Natural killer cell treated with Interleukin-12 subunit alpha and Interleukin-12 subunit beta and Interleukin-15 and Interleukin-18, amount 100 ng/mL, for 72 hours (primary cell): ENCODE results near the gene TMEM43. TPM values are rescaled to one million over a fixed set of nuclear protein-coding genes. Genes with fewer than 3 reads are reported as not detected.
A peak's percentile ranks its signal among the peaks of the same experiment; 100 is the strongest.

ENCODE experiments used
- ATAC-seq, 2 donors: fragments of 150-1000 bp; cut with Tn5 transposase in 1 of 2; sonication (Bioruptor Pico), chemical (Tn5 transposase) in 1 of 2; 2 replicates each; pipeline ENCODE4 v1.10.0; 2021
- DNase-seq: peaks from one replicate; pipeline ENCODE4 v3.0.0; 2022; ENCODE audit warnings: low spot score
- H3K27ac Mint-ChIP-seq, 2 donors: 1 replicate in 1 of 2; 2 replicates in 1 of 2; pipeline ENCODE4 v1.8.0; 2022; ENCODE audit warnings: mixed read lengths in 2 of 2, mild to moderate bottlenecking in 1 of 2, moderate library complexity in 1 of 2
- H3K27me3 Mint-ChIP-seq, 2 donors: 1 replicate in 1 of 2; 2 replicates in 1 of 2; pipeline ENCODE4 v1.8.0; 2022; ENCODE audit warnings: mixed read lengths in 2 of 2
- H3K36me3 Mint-ChIP-seq: one replicate; pipeline ENCODE4 v1.8.0; 2022; ENCODE audit warnings: mixed read lengths
- H3K4me1 Mint-ChIP-seq, 2 donors: 1 replicate in 1 of 2; 2 replicates in 1 of 2; pipeline ENCODE4 v1.8.0; 2022; ENCODE audit warnings: low read depth in 2 of 2, mixed read lengths in 2 of 2, mild to moderate bottlenecking in 1 of 2
- H3K4me3 Mint-ChIP-seq: one replicate; pipeline ENCODE4 v1.8.0; 2022; ENCODE audit warnings: mixed read lengths
- H3K9me3 Mint-ChIP-seq: 2 replicates; pipeline ENCODE4 v1.8.0; 2022; ENCODE audit warnings: mixed read lengths
- total RNA-seq, 2 donors: library from RNA; stranded (reverse); gene quantifications; one replicate each; pipeline ENCODE4 v1.2.3, GENCODE V29; 2022

Gene TMEM43
- total RNA-seq, 2 donors from 2014 or later, result 37.3 to 42.6 TPM

- H3K4me3 Mint-ChIP-seq, result no peak overlapping the region
- no peaks in the 10 kb centered on the region for H3K9me3 Mint-ChIP-seq
- DNase-seq (no peak), ATAC-seq (no peak)
- H3K27me3 Mint-ChIP-seq, result no peaks in the 10 kb centered on the region
- no peak overlapping the region for H3K27ac Mint-ChIP-seq
- H3K4me1 Mint-ChIP-seq, result peaks cover 0 to 3% of the 10 kb centered on the region in 2 donors
- H3K36me3 Mint-ChIP-seq, result peaks cover 32% of the 10 kb centered on the region
These were observed 30.1 kb downstream of the TMEM43 start for GRCh38 chr3:14154895-14155440.

GRCh38 chr3:14156201-14156600 lies 31.3 kb downstream of the TMEM43 start:
- Mint-ChIP-seq H3K9me3 (no peaks in the 10 kb centered on the region), H3K27ac (no peak overlapping the region), H3K27me3 (no peaks in the 10 kb centered on the region), H3K4me1 (no peaks in the 10 kb centered on the region), H3K36me3 (peaks cover 44% of the 10 kb centered on the region), H3K4me3 (no peak overlapping the region)
- ATAC-seq, result no peak
- DNase-seq, result no peak

GRCh38 chr3:14156843-14157561 lies 32.1 kb downstream of the TMEM43 start:
- ATAC-seq (no peak), DNase-seq (no peak)
- no peaks in the 10 kb centered on the region for H3K4me1 Mint-ChIP-seq
- peaks cover 5% of the 10 kb centered on the region for H3K9me3 Mint-ChIP-seq
- H3K27me3 Mint-ChIP-seq, result no peaks in the 10 kb centered on the region
- no peak overlapping the region for H3K4me3 Mint-ChIP-seq
- H3K36me3 Mint-ChIP-seq, result peaks cover 52% of the 10 kb centered on the region
- no peak overlapping the region for H3K27ac Mint-ChIP-seq

- DNase-seq (no peak), ATAC-seq (no peak)
- H3K27ac Mint-ChIP-seq, result no peak overlapping the region
- H3K4me1 Mint-ChIP-seq, result peaks cover 0 to 5% of the 10 kb centered on the region in 2 donors
- peaks cover 10% of the 10 kb centered on the region for H3K9me3 Mint-ChIP-seq
- H3K4me3 Mint-ChIP-seq, result no peak overlapping the region
- H3K27me3 Mint-ChIP-seq, result no peaks in the 10 kb centered on the region
- H3K36me3 Mint-ChIP-seq, result peaks cover 62% of the 10 kb centered on the region
These were observed 33.1 kb downstream of the TMEM43 start for GRCh38 chr3:14157951-14158350.

GRCh38 chr3:14158370-14158769 lies 33.5 kb downstream of the TMEM43 start:
- H3K4me3 Mint-ChIP-seq, result no peak overlapping the region
- no peak for DNase-seq
- no peak overlapping the region for H3K27ac Mint-ChIP-seq

GRCh38 chr3:14159426-14159825 lies 34.6 kb downstream of the TMEM43 start:
- peaks cover 67% of the 10 kb centered on the region for H3K36me3 Mint-ChIP-seq
- DNase-seq (no peak), ATAC-seq (no peak)
- no peak overlapping the region for H3K27ac Mint-ChIP-seq
- H3K4me3 Mint-ChIP-seq, result no peak overlapping the region
- H3K9me3 Mint-ChIP-seq, result peaks cover 10% of the 10 kb centered on the region
- H3K4me1 Mint-ChIP-seq, result peaks cover 0 to 5% of the 10 kb centered on the region in 2 donors
- H3K27me3 Mint-ChIP-seq, result no peaks in the 10 kb centered on the region

More at GRCh38 chr3:14158370-14158769, 33.5 kb downstream of the TMEM43 start:
- peaks cover 66% of the 10 kb centered on the region for H3K36me3 Mint-ChIP-seq
- H3K27me3 Mint-ChIP-seq, result no peaks in the 10 kb centered on the region
- H3K9me3 Mint-ChIP-seq, result peaks cover 10% of the 10 kb centered on the region
- H3K4me1 Mint-ChIP-seq, result peaks cover 0 to 5% of the 10 kb centered on the region in 2 donors
- no peak for ATAC-seq

- no peak overlapping the region for H3K27ac Mint-ChIP-seq
- peaks cover 10% of the 10 kb centered on the region for H3K9me3 Mint-ChIP-seq
- H3K4me3 Mint-ChIP-seq, result no peak overlapping the region
- DNase-seq, result no peak
- peaks cover 0 to 7% of the 10 kb centered on the region in 2 donors for H3K4me1 Mint-ChIP-seq
- H3K27me3 Mint-ChIP-seq, result no peaks in the 10 kb centered on the region
- no peak for ATAC-seq
- H3K36me3 Mint-ChIP-seq, result peaks cover 66% of the 10 kb centered on the region
These were observed 36.4 kb downstream of the TMEM43 start for GRCh38 chr3:14161282-14161681.

GRCh38 chr3:14162178-14162577 lies 37.3 kb downstream of the TMEM43 start:
- Mint-ChIP-seq H3K27me3 (no peaks in the 10 kb centered on the region), H3K4me3 (no peak overlapping the region), H3K4me1 (peaks cover 0 to 10% of the 10 kb centered on the region in 2 donors), H3K36me3 (peaks cover 68% of the 10 kb centered on the region), H3K27ac (no peak overlapping the region), H3K9me3 (peaks cover 10% of the 10 kb centered on the region)
- no peak for ATAC-seq
- no peak for DNase-seq

GRCh38 chr3:14166877-14167603 lies 42.2 kb downstream of the TMEM43 start:
- Mint-ChIP-seq H3K9me3 (peaks cover 4% of the 10 kb centered on the region), H3K27me3 (no peaks in the 10 kb centered on the region), H3K4me3 (no peak overlapping the region), H3K27ac (no peak overlapping the region), H3K4me1 (peaks cover 16 to 19% of the 10 kb centered on the region in 2 donors), H3K36me3 (peaks cover 68% of the 10 kb centered on the region)
- DNase-seq (no peak), ATAC-seq (no peak)

GRCh38 chr3:14169435-14169834 lies 44.6 kb downstream of the TMEM43 start:
- Mint-ChIP-seq H3K27ac (no peak overlapping the region), H3K36me3 (peaks cover 50% of the 10 kb centered on the region), H3K27me3 (no peaks in the 10 kb centered on the region), H3K4me1 (peaks cover 17 to 24% of the 10 kb centered on the region in 2 donors), H3K4me3 (no peak overlapping the region), H3K9me3 (no peaks in the 10 kb centered on the region)
- ATAC-seq (no peak), DNase-seq (no peak)

- ATAC-seq (peak in 1 of 2 donors; percentile 60), DNase-seq (no peak)
- Mint-ChIP-seq H3K27me3 (no peaks in the 10 kb centered on the region), H3K36me3 (peaks cover 47% of the 10 kb centered on the region), H3K4me3 (no peak overlapping the region), H3K27ac (peak overlapping the region; percentile 6 to 38), H3K4me1 (peaks cover 19 to 29% of the 10 kb centered on the region in 2 donors), H3K9me3 (no peaks in the 10 kb centered on the region)
These were observed 45.0 kb downstream of the TMEM43 start for GRCh38 chr3:14169871-14170270.

GRCh38 chr3:14170531-14171159 lies 45.8 kb downstream of the TMEM43 start:
- Mint-ChIP-seq H3K27ac (peak overlapping the region; percentile 6 to 38), H3K36me3 (peaks cover 47% of the 10 kb centered on the region), H3K4me3 (no peak overlapping the region), H3K4me1 (peaks cover 27 to 36% of the 10 kb centered on the region in 2 donors), H3K9me3 (no peaks in the 10 kb centered on the region), H3K27me3 (no peaks in the 10 kb centered on the region)
- no peak for ATAC-seq
- no peak for DNase-seq

GRCh38 chr3:14172496-14172895 lies 47.6 kb downstream of the TMEM43 start:
- peaks cover 41% of the 10 kb centered on the region for H3K36me3 Mint-ChIP-seq
- H3K4me1 Mint-ChIP-seq, result peaks cover 35 to 51% of the 10 kb centered on the region in 2 donors
- DNase-seq (no peak), ATAC-seq (no peak)
- H3K4me3 Mint-ChIP-seq, result no peak overlapping the region
- peak overlapping the region in 1 of 2 donors; percentile 47 for H3K27ac Mint-ChIP-seq
- no peaks in the 10 kb centered on the region for H3K27me3 Mint-ChIP-seq
- no peaks in the 10 kb centered on the region for H3K9me3 Mint-ChIP-seq
